Rectal smooth muscle tissue (tissue), 1 donor: ENCODE results near the gene APBB1.

Source experiments
- H3K27ac ChIP-seq: one replicate; pipeline ENCODE4 v1.7.0; 2013; ENCODE audit warnings: low read depth, low read length, inconsistent platforms
- H3K27me3 ChIP-seq: one replicate; pipeline ENCODE4 v1.7.0; 2013; ENCODE audit warnings: low read length; ENCODE audit not compliant: control insufficient read depth, insufficient read depth
- H3K36me3 ChIP-seq: one replicate; pipeline ENCODE4 v1.7.0; 2013; ENCODE audit warnings: low read length; ENCODE audit not compliant: control insufficient read depth, insufficient read depth
- H3K4me1 ChIP-seq: one replicate; pipeline ENCODE4 v1.7.0; 2013; ENCODE audit warnings: low read length; ENCODE audit not compliant: control insufficient read depth, insufficient read depth
- H3K4me3 ChIP-seq: one replicate; pipeline ENCODE4 v1.7.0; 2013; ENCODE audit warnings: low read length
- H3K9ac ChIP-seq: one replicate; pipeline ENCODE4 v1.7.0; 2013; ENCODE audit warnings: low read length

The APBB1 gene

GRCh38 chr11:6411594-6412031 lies 7.3 kb downstream of the APBB1 start:
- Histone ChIP-seq H3K9ac (no peak overlapping the region), H3K4me1 (no peaks in the 10 kb centered on the region), H3K27ac (no peak overlapping the region), H3K4me3 (no peak overlapping the region), H3K36me3 (peaks cover 4% of the 10 kb centered on the region), H3K27me3 (no peaks in the 10 kb centered on the region)

GRCh38 chr11:6410695-6411430 lies 8.0 kb downstream of the APBB1 start:
- H3K27ac ChIP-seq, result no peak overlapping the region
- no peaks in the 10 kb centered on the region for H3K4me1 ChIP-seq
- no peak overlapping the region for H3K4me3 ChIP-seq
- peaks cover 4% of the 10 kb centered on the region for H3K36me3 ChIP-seq
- H3K27me3 ChIP-seq, result no peaks in the 10 kb centered on the region
- no peak overlapping the region for H3K9ac ChIP-seq

GRCh38 chr11:6406370-6406769 lies 12.5 kb downstream of the APBB1 start:
- H3K4me1 ChIP-seq, result no peaks in the 10 kb centered on the region
- no peak overlapping the region for H3K27ac ChIP-seq
- no peak overlapping the region for H3K9ac ChIP-seq
- peaks cover 4% of the 10 kb centered on the region for H3K36me3 ChIP-seq
- H3K4me3 ChIP-seq, result no peak overlapping the region
- H3K27me3 ChIP-seq, result no peaks in the 10 kb centered on the region

- no peak overlapping the region for H3K4me3 ChIP-seq
- no peak overlapping the region for H3K27ac ChIP-seq
- H3K36me3 ChIP-seq, result peaks cover 4% of the 10 kb centered on the region
- H3K27me3 ChIP-seq, result no peaks in the 10 kb centered on the region
- H3K9ac ChIP-seq, result no peak overlapping the region
- H3K4me1 ChIP-seq, result no peaks in the 10 kb centered on the region
Measured at GRCh38 chr11:6405846-6406245, 13.0 kb downstream of the APBB1 start.

GRCh38 chr11:6405052-6405667 lies 13.7 kb downstream of the APBB1 start:
- Histone ChIP-seq H3K4me3 (no peak overlapping the region), H3K27ac (no peak overlapping the region), H3K9ac (no peak overlapping the region), H3K36me3 (peaks cover 3% of the 10 kb centered on the region), H3K4me1 (no peaks in the 10 kb centered on the region), H3K27me3 (no peaks in the 10 kb centered on the region)

- H3K9ac ChIP-seq, result no peak overlapping the region
- no peaks in the 10 kb centered on the region for H3K27me3 ChIP-seq
- no peak overlapping the region for H3K27ac ChIP-seq
- H3K36me3 ChIP-seq, result peaks cover 3% of the 10 kb centered on the region
- no peak overlapping the region for H3K4me3 ChIP-seq
- H3K4me1 ChIP-seq, result no peaks in the 10 kb centered on the region
Measured at GRCh38 chr11:6404342-6405051, 14.4 kb downstream of the APBB1 start.

- Histone ChIP-seq H3K4me3 (no peak overlapping the region), H3K9ac (no peak overlapping the region), H3K4me1 (no peaks in the 10 kb centered on the region), H3K27ac (no peak overlapping the region), H3K36me3 (peaks cover 3% of the 10 kb centered on the region), H3K27me3 (no peaks in the 10 kb centered on the region)
Measured at GRCh38 chr11:6403539-6403938, 15.4 kb downstream of the APBB1 start.

- Histone ChIP-seq H3K4me3 (no peak overlapping the region), H3K9ac (no peak overlapping the region), H3K27ac (no peak overlapping the region), H3K4me1 (peaks cover 3% of the 10 kb centered on the region), H3K27me3 (no peaks in the 10 kb centered on the region), H3K36me3 (peaks cover 3% of the 10 kb centered on the region)
Measured at GRCh38 chr11:6402561-6402981, 16.3 kb downstream of the APBB1 start.

GRCh38 chr11:6402061-6402470 lies 16.8 kb downstream of the APBB1 start:
- Histone ChIP-seq H3K27me3 (no peaks in the 10 kb centered on the region), H3K4me3 (no peak overlapping the region), H3K4me1 (peaks cover 6% of the 10 kb centered on the region), H3K9ac (no peak overlapping the region), H3K27ac (no peak overlapping the region), H3K36me3 (peaks cover 3% of the 10 kb centered on the region)

GRCh38 chr11:6401464-6401863 lies 17.4 kb downstream of the APBB1 start:
- no peak overlapping the region for H3K27ac ChIP-seq
- H3K27me3 ChIP-seq, result no peaks in the 10 kb centered on the region
- no peak overlapping the region for H3K9ac ChIP-seq
- H3K36me3 ChIP-seq, result peaks cover 3% of the 10 kb centered on the region
- H3K4me1 ChIP-seq, result peaks cover 6% of the 10 kb centered on the region
- H3K4me3 ChIP-seq, result no peak overlapping the region

- Histone ChIP-seq H3K36me3 (peaks cover 3% of the 10 kb centered on the region), H3K9ac (no peak overlapping the region), H3K4me3 (no peak overlapping the region), H3K27me3 (no peaks in the 10 kb centered on the region), H3K4me1 (peaks cover 6% of the 10 kb centered on the region), H3K27ac (no peak overlapping the region)
Measured at GRCh38 chr11:6400431-6401345, 18.2 kb downstream of the APBB1 start.

- peaks cover 6% of the 10 kb centered on the region for H3K4me1 ChIP-seq
- H3K4me3 ChIP-seq, result no peak overlapping the region
- H3K27ac ChIP-seq, result no peak overlapping the region
- H3K36me3 ChIP-seq, result peaks cover 8% of the 10 kb centered on the region
- H3K9ac ChIP-seq, result no peak overlapping the region
- H3K27me3 ChIP-seq, result no peaks in the 10 kb centered on the region
Measured at GRCh38 chr11:6397636-6398035, 21.3 kb downstream of the APBB1 start.
